ENCODE results near the gene CRAT. TPM values are rescaled to one million over a fixed set of nuclear protein-coding genes. Genes with fewer than 3 reads are reported as not detected.

The CRAT gene
- total RNA-seq, 1 donor from 2014 or later: 19.0 TPM

- peak overlapping the region; percentile 93 for H3K27ac Mint-ChIP-seq
- peaks cover 8% of the 10 kb centered on the region for H3K36me3 Mint-ChIP-seq (ENCODE audit: insufficient read depth)
- no peak overlapping the region for H3K4me3 Mint-ChIP-seq (ENCODE audit: low read depth)
- H3K9me3 Mint-ChIP-seq (ENCODE audit: low read depth): no peaks in the 10 kb centered on the region
- no peak for DNase-seq (ENCODE audit: low spot score, unreplicated experiment)
- H3K4me1 Mint-ChIP-seq (ENCODE audit: low read depth): peaks cover 37% of the 10 kb centered on the region
- no peaks in the 10 kb centered on the region for H3K27me3 Mint-ChIP-seq
- TF ChIP-seq CTCF (IDR thresholded peaks at IDR 0.05; ENCODE audit: unreplicated experiment): no peak
Measured at GRCh38 chr9:129145841-129146292, 35.3 kb upstream of the CRAT start.

- peaks cover 41% of the 10 kb centered on the region for H3K4me1 Mint-ChIP-seq (ENCODE audit: low read depth)
- DNase-seq (ENCODE audit: low spot score, unreplicated experiment): no peak
- no peak for TF ChIP-seq CTCF (IDR thresholded peaks at IDR 0.05; ENCODE audit: unreplicated experiment)
Measured at GRCh38 chr9:129145316-129145715, 34.7 kb upstream of the CRAT start.

GRCh38 chr9:129143031-129143927 is 32.7 kb upstream of the CRAT start:
- peak overlapping the region; percentile 38 for H3K4me3 Mint-ChIP-seq (ENCODE audit: low read depth)
- H3K27me3 Mint-ChIP-seq: no peaks in the 10 kb centered on the region
- peaks cover 5% of the 10 kb centered on the region for H3K36me3 Mint-ChIP-seq (ENCODE audit: insufficient read depth)
- peaks cover 53% of the 10 kb centered on the region for H3K4me1 Mint-ChIP-seq (ENCODE audit: low read depth)
- no peaks in the 10 kb centered on the region for H3K9me3 Mint-ChIP-seq (ENCODE audit: low read depth)
- H3K27ac Mint-ChIP-seq: peak overlapping the region; percentile 75
- peak; percentile 63 for DNase-seq (ENCODE audit: low spot score, unreplicated experiment)
- peak; percentile 97 for TF ChIP-seq CTCF (IDR thresholded peaks at IDR 0.05; ENCODE audit: unreplicated experiment)

More at GRCh38 chr9:129145316-129145715, 34.7 kb upstream of the CRAT start:
- Mint-ChIP-seq H3K27ac (peak overlapping the region; percentile 69), H3K4me3 (ENCODE audit: low read depth) (no peak overlapping the region), H3K9me3 (ENCODE audit: low read depth) (no peaks in the 10 kb centered on the region), H3K36me3 (ENCODE audit: insufficient read depth) (peaks cover 8% of the 10 kb centered on the region), H3K27me3 (no peaks in the 10 kb centered on the region)

GRCh38 chr9:129142138-129142935 is 31.7 kb upstream of the CRAT start:
- no peak overlapping the region for H3K4me3 Mint-ChIP-seq (ENCODE audit: low read depth)
- DNase-seq (ENCODE audit: low spot score, unreplicated experiment): no peak
- TF ChIP-seq CTCF (IDR thresholded peaks at IDR 0.05; ENCODE audit: unreplicated experiment): no peak
- no peaks in the 10 kb centered on the region for H3K9me3 Mint-ChIP-seq (ENCODE audit: low read depth)
- H3K4me1 Mint-ChIP-seq (ENCODE audit: low read depth): peaks cover 53% of the 10 kb centered on the region
- H3K27ac Mint-ChIP-seq: peak overlapping the region; percentile 77
- no peaks in the 10 kb centered on the region for H3K27me3 Mint-ChIP-seq
- H3K36me3 Mint-ChIP-seq (ENCODE audit: insufficient read depth): peaks cover 5% of the 10 kb centered on the region
